Activated CD8-positive, alpha-beta memory T cell treated with anti-CD3 and anti-CD28 coated beads for 4 hours (primary cell): ENCODE data around the gene CSNK1D.
"Not testable (repeated sequence)": the region's sequence is repeated elsewhere in the genome, so short reads cannot be mapped to it uniquely, and the experiment has no call there.

Source experiments
- DNase-seq, 2 donors: peaks; one replicate each; pipeline ENCODE4 v3.0.0-alpha.2; 2020; ENCODE audit warnings: low read depth in 2 of 2

The CSNK1D gene

GRCh38 chr17:82193050-82193449 is 80.5 kb downstream of the CSNK1D start:
- DNase-seq, result not testable (repeated sequence)
